GM21825 (cell line): ENCODE results near the gene CSGALNACT2.

ENCODE experiments used
- ATAC-seq: cut with Tn5 transposase; IDR thresholded peaks from one replicate; pipeline ENCODE4 v1.9.1; 2021; ENCODE audit warnings: mild to moderate bottlenecking, moderate library complexity; ENCODE audit not compliant: unreplicated experiment

CSGALNACT2 gene

DNA sequence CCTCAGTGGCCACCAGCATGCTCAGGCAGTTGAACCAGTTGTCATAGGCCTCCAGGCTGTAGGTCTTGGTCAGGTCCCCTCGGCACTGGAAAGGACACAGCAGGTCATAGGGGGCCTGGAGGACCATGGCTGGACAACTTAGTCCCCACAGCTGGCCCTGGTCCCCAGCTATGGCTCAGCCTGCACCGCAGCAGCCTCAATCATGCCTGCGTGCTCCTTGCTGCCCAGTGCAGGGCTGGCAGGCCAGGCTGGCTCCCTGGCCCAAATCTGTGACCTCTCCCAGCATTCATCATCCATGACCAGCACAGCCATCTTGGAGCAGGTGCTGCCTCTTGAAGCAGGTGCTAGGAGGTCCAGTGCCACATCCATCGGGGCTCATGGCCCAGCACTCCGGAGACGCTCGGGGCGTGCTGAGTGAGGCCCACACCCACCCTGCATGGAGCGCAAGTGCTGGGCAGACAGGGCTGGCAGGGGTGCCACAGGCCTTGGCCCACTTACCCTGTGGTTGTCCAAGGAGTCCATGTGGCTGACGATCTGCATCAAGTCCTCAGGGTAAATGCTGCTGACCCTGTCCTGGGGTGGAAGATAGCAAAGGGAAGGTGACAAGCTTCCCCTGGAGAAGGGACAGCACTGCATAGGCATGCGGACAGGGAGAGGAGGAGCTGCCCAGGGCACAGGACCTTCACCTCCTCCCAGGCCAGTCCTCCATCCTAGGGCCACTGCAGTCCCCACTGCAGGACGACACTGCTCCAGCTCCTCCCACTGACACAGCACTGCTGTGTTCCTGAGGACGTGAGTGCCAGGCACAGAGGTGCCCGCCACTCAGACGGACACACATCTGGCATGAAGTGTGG lies 61.7 kb downstream of the CSGALNACT2 start:
- ATAC-seq: no peak

DNA sequence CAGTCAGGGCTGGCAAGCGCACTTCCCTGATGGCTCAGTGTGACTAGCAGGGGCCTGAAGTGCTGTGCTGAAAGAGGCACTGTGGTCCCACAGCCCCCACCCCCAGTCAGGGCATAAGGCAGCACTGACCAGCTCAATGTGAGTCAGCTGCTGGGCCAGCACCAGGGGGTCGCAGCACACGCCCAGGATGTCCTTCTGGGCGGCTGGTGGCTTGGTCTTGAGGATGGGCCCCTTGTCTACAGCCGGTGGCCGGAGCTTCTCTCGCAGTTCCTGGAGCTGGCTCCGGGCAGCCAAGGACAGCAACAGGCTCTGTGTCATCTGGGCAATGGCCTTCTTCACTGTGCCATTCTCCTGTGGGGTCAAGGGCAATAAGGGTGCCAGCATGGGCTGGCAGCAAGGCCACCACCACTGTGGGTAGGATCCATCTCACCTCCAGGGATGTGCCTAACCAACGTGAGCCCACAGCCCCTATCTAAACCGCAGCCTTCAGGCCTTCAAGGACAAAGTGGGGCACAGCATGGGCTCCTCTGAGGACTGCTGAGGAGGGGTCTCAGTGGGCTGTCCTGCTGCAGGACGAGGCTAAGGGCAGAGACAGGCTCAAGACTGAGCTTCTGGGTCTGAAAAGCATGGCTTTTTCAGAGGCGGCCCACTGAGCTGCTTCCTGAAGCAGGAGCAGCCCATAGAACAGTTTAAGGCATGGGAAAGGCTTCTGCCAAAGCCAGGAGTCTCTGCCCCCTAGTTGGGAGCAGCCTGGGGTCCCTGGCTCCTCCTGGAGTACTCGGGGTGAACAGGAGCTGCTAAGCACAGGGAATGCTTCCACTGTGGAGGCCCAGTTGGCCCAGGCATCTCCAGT lies 62.5 kb downstream of the CSGALNACT2 start:
- ATAC-seq: no peak

DNA sequence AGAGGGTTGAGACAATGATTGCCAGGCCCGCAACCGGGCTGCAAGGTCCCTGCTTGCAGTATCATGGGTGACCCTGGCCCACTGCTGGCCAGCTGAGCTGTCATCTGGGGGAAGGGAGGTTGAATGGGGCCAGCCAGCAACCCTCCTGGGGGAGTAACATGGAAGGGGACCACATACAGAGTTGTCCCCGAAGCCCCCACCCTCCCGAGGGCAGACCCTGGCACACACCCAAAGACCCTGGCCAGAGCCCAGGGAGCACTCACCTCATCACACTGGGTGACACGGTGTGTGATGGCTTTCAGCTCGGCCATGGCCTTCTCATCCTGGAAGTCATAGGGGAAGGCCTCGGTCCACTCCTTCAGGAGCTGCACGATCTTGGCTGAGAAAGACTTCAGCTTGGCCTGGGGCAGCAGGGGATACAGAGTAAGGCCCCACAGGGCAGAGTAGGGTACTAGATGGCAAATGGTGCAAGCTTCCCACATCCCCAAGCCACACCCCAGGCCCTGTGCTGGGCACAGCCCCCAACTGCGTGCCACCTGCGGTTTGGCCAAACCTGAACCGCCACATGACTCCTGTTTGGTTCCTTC lies 63.4 kb downstream of the CSGALNACT2 start:
- ATAC-seq: no peak

- peak; percentile 47 for ATAC-seq
Measured at GRCh38 chr10:43202224-43202656, 64.0 kb downstream of the CSGALNACT2 start.

DNA sequence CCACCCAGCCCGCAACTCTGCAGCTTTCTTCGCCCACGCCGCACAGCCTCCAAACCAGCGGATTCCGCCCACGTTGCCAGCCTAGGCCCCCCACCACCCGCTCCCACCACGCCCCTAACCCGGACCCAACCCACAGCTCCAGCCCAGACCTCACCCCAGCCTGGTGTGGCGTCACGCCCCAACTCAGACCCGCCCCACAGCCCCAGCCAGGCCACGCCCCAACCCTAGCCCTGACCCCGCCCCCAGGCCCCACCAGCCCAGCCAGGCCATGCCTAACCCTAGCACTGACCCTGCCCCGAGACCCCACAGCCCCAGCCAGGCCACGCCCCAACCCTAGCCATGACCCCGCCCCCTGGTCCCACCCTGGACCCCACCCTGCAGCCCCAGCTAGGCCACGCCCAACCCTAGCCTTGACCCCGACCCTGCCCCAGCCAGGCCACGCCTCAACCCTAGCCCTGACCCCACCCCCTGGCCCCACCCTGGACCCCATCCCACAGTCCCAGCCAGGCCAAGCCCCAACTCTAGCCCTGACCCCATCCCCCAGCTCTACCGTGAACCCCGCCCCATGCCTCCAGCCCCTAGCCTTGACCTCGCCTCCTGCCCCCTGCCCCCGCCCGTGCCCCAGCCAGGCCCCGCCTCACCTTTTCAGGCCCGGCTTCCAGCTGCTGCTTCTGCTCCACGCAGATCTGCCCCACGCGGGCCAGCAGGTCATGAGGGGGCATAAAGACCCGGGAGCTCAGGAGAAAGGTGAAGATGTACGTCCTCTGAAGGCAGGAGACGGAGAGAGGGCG lies 64.6 kb downstream of the CSGALNACT2 start:
- ATAC-seq: peak; percentile 39

- peak; percentile 37 for ATAC-seq
Measured at GRCh38 chr10:43203448-43204041, 65.3 kb downstream of the CSGALNACT2 start.

- ATAC-seq: peak; percentile 5
Measured at GRCh38 chr10:43204042-43204942, 66.0 kb downstream of the CSGALNACT2 start.

DNA sequence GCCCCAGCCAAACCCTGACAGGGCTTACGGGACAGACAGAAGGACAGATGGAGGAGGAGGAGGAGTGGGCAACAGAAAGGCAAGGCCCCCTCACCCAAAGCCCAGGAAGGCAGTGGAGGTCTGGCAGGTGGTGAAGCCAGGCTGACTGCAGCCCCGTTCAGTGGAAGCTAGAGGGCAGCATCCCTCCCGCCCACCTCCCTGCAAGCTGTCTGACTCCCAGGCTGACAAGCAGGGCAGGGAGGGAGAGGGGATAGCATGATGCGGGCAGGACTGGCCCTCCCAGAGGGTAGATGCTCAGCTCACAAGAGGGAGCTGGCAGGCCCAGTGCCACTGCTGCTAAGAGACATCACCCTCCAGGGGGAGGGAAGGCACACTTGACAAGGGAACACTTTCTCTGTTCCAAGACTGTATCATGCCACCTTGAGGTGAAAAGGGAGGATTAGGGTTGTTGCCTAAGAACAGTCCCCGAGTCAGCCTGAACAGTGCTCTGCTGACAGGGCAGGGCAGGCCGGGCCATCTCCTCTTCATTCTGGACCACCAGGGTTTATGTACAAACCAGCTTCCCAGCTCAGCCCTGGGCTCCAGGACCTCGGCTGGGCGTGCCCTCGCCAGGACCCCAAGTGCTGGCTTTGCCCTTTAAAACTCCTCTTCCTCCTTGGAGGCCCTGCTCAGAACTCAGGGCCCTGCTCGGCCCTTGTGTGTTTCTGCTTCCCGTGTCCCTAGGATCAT lies 66.9 kb downstream of the CSGALNACT2 start:
- ATAC-seq: peak; percentile 72

- no peak for ATAC-seq
Measured at GRCh38 chr10:43205681-43206390, 67.6 kb downstream of the CSGALNACT2 start.

DNA sequence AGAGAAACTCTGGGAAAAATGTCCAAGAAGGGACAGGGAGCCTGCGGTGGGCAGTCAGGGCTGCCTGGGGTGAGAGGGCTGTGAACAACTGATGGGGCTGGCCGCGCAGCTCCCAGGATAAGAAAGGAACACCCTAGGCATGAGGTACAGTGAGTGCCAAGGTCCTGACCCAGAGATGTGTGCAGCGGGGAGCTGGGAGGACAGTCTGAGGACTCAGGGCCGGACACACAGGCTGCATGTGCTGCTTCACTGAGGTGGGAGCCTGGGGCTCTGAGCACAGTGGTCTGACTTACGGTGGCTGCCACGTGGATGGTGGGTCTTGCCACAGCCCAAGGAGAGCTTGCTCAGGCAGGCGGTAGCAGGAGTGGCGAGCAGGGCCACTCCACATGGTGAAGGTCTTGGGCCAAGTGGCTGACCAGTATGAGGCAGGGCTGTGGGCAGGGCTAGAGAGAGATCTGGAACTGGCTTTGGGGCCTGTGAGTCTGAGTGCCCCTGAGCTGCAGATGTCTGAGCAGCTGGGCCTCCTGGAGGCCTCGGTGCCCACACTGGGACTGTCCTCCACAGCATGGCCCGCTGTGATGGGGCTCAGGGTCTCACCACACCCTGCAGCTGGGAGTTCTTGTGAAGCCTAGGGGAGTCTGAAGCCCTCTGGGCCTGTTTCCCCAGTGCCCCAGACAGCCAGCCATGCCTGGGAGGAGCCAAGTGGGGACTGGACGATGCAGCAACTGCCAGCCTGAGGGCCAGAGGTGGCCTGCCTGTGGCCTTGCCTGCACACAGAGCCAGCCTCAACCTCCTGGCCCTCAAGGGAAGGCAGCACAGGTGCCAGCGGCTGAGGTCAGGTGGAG lies 68.4 kb downstream of the CSGALNACT2 start:
- ATAC-seq: no peak

DNA sequence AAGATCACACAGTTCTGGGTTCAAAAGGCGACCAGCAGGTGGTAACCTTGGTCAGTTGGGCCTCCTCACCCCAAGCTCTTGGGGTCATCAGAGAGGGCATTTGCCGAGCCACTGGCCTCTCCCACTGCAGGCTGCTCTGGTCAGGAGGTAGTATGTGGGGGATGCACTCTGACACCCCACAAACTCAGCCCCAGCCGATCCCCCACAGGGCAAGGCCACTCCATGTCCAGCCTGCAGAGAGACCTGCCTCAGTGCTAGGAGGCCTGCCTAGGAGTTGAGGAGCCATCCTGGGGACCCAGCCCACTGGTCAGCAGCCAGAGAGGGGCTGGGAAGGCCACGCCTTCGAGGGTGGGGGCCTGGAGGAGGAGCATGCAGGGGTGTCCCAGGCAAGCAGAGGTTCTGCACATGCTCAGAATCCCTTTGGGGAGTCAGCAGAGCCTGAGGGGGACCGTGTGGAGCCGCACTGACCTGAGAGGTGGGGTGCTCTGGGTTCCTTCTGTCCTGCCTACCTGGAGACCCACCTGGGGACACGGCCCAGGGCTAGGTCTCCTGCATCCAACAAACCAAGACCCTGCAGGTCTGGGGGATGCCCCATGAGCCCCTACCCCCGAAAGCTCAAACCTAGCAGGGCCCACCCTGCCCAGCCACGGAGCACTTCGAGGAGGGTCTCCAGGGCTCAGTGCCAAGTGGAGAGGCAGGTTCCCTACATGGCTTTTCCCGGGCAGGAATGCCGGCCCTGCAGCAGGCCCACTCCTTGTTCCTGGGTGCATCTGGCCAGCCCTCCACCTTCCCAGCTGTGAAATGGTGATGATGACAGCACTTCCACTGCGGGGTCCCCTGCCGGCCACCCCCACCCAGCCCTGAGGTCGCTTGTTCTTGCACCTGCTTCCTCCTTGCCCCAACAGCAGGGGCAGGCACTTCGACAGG lies 70.2 kb downstream of the CSGALNACT2 start:
- ATAC-seq: no peak

- ATAC-seq: no peak
Measured at GRCh38 chr10:43209074-43209455, 70.8 kb downstream of the CSGALNACT2 start.

DNA sequence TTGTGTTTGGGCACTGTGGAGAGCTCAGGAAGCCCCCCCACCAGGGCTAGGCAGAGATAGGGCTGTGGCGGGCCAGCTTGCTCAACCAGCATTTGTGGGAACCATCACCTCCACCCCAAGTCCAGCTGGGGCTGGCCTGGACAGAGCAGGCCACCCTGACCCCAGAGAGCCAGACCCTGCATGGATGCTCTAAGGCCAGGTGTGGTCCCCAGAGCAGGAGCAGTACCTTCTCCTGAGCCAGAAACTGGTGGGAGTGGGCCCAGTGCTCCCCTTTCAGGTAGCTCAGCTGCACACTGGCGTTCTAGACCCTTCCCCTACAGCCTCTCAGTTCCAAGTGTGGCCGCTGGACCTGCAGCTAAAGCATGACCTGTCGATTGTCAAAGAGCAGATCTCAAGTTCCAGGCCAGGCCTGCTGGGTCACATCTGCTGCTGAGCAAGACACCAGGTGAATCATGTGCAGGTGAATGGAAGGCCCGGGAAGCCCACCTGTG lies 71.5 kb downstream of the CSGALNACT2 start:
- no peak for ATAC-seq

GRCh38 chr10:43210556-43210955 lies 72.3 kb downstream of the CSGALNACT2 start:
- no peak for ATAC-seq

DNA sequence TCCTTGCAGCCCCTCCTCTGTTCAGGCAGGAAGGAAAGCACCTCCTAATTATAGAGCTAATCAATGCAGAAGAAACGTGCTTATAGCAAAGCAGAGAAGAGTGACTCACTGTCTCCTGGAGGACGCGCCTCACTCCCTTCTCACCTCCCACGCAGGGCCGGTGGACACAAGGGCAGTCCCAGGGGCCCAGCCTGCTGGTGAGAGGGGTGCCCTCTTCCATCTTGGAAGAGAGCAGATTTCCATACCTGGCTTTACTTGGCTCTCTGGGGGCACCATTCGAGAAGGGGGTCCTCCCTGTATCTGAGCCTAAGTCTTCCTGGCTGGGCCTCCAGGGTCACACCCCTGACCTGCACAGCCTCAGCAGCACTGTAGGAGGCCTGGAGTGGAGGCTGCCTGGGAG lies 72.8 kb downstream of the CSGALNACT2 start:
- no peak for ATAC-seq
